HUES48 (cell line): ENCODE measurements around the gene STARD10.

Experiments used
- H3K27ac ChIP-seq: one replicate; pipeline ENCODE4 v1.7.0; 2013; ENCODE audit warnings: low read depth, low read length, inconsistent platforms
- H3K27me3 ChIP-seq: 2 replicates; pipeline ENCODE4 v1.6.1; 2013; ENCODE audit warnings: mild to moderate bottlenecking, low read length; ENCODE audit not compliant: control insufficient read depth, insufficient read depth
- H3K36me3 ChIP-seq: 2 replicates; pipeline ENCODE4 v1.6.1; 2013; ENCODE audit warnings: low read length; ENCODE audit not compliant: control insufficient read depth, insufficient read depth
- H3K4me1 ChIP-seq: 2 replicates; pipeline ENCODE4 v1.6.1; 2013; ENCODE audit warnings: mild to moderate bottlenecking, low read length; ENCODE audit not compliant: control insufficient read depth, insufficient read depth
- H3K4me3 ChIP-seq: 2 replicates; pipeline ENCODE4 v1.5.1; 2013; ENCODE audit warnings: mild to moderate bottlenecking, low read depth, low read length
- H3K9ac ChIP-seq: 2 replicates; pipeline ENCODE4 v1.6.1; 2013; ENCODE audit warnings: mild to moderate bottlenecking, low read depth, low read length, moderate library complexity
- H3K9me3 ChIP-seq: 2 replicates; pipeline ENCODE4 v1.6.1; 2013; ENCODE audit warnings: low read length; ENCODE audit not compliant: control insufficient read depth, insufficient read depth

Gene STARD10

DNA sequence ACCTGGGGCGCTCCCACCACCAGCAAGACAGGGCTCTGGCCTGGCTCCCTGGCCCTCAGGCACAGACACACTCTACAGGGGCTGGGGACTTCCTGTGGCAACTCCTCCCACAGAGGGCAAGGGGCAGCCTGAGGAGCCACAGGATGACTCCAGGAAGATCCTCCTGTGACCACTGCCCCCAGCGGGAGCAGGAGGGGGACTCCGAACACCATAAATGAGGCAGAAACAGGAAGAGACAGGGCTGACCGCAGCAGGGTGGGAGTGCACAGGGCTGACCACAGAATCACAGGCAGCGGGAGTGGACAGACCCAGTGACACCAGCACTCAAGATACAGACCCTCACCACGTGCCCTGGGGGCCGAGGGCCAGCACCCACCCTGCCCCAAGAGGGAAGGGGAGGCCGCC lies 52.4 kb downstream of the STARD10 start:
- peak overlapping the region; percentile 75 for H3K27ac ChIP-seq
- H3K9me3 ChIP-seq = no peaks in the 10 kb centered on the region
- peak overlapping the region; percentile 24; the same call in 1 of the 2 replicates for H3K9ac ChIP-seq
- no peaks in the 10 kb centered on the region for H3K36me3 ChIP-seq
- no peak overlapping the region for H3K4me3 ChIP-seq
- H3K27me3 ChIP-seq = no peaks in the 10 kb centered on the region
- H3K4me1 ChIP-seq = peaks cover 29% of the 10 kb centered on the region

DNA sequence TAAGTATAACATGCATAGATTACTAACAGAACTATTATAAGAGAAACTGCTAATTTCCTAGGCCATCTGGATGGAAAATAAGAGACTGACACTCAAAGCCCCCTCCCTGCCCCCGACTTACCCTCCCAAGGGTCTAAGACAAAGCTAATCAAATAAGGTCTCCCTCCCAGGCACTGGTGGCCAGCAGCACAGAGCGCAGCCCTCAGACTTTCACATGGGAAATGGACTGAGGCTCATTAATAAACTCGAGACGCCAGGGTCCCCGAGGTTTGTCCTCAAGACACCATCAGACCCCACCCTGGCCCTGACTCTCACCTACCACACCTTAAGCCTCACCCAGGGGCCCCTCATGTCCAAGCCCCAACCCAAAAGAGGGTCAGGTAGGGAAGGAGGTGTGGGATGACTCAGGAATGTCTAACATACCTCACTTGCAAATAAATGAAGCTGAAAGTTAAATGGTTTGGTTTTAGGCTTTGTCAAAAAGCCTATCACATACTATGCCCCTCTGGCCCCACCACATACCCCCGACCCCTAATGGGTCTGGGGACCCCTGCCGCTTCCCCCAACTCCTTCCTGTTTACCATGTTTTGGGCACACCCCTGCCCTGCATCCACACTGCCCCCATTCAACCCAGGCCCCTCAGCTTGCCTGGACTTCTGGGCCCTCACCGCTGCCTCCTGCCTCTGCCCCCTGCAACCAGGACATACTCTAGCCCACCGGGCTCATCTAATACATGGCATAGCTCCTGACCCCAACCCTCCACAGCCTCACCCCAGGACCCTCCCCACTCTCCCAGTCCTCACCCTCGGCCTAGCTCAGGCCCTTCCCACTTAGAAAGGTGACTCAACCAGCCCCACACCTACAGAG lies 53.1 kb downstream of the STARD10 start:
- H3K9ac ChIP-seq = peak overlapping the region; percentile 24; the same call in 1 of the 2 replicates

GRCh38 chr11:72740060-72740424 lies 53.8 kb downstream of the STARD10 start:
- Histone ChIP-seq H3K27ac (no peak overlapping the region), H3K4me3 (no peak overlapping the region), H3K9me3 (no peaks in the 10 kb centered on the region), H3K9ac (no peak overlapping the region), H3K4me1 (peaks cover 40% of the 10 kb centered on the region), H3K27me3 (no peaks in the 10 kb centered on the region), H3K36me3 (no peaks in the 10 kb centered on the region)

More for the DNA sequence above, 53.1 kb downstream of the STARD10 start:
- H3K9me3 ChIP-seq = no peaks in the 10 kb centered on the region
- H3K36me3 ChIP-seq = no peaks in the 10 kb centered on the region
- H3K27ac ChIP-seq = peak overlapping the region; percentile 75
- peaks cover 35% of the 10 kb centered on the region for H3K4me1 ChIP-seq
- no peak overlapping the region for H3K4me3 ChIP-seq
- no peaks in the 10 kb centered on the region for H3K27me3 ChIP-seq

GRCh38 chr11:72739240-72740059 lies 54.4 kb downstream of the STARD10 start:
- H3K27me3 ChIP-seq = no peaks in the 10 kb centered on the region
- H3K4me1 ChIP-seq = peaks cover 40% of the 10 kb centered on the region
- H3K4me3 ChIP-seq = no peak overlapping the region
- no peak overlapping the region for H3K27ac ChIP-seq
- H3K9ac ChIP-seq = no peak overlapping the region
- H3K9me3 ChIP-seq = no peaks in the 10 kb centered on the region
- no peaks in the 10 kb centered on the region for H3K36me3 ChIP-seq

- no peaks in the 10 kb centered on the region for H3K36me3 ChIP-seq
- H3K9ac ChIP-seq = no peak overlapping the region
- no peaks in the 10 kb centered on the region for H3K27me3 ChIP-seq
- H3K27ac ChIP-seq = no peak overlapping the region
- H3K9me3 ChIP-seq = no peaks in the 10 kb centered on the region
- no peak overlapping the region for H3K4me3 ChIP-seq
- peaks cover 40% of the 10 kb centered on the region for H3K4me1 ChIP-seq
Observed at GRCh38 chr11:72738199-72739141, 55.4 kb downstream of the STARD10 start.

DNA sequence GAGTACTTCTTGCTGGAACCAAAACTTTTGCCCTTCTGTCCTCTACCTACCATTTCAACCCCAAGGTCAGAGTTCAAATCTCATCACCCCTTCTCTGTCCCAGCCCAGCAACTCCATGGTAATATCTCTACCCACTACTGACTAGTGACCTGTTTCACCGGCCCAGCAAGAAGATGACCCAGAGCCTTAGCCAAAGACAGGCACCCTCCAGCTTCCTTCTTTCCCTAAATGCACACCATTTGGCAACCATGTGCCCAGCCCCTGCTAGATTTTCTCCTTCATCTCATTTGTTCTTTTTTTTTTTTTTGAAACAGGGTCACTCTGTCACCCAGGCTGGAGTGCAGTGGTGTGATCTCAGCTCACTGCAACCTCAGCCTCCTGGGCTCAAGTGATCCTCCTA lies 56.5 kb downstream of the STARD10 start:
- Histone ChIP-seq H3K4me3 (no peak overlapping the region), H3K36me3 (no peaks in the 10 kb centered on the region), H3K9ac (no peak overlapping the region), H3K9me3 (no peaks in the 10 kb centered on the region), H3K27ac (no peak overlapping the region), H3K27me3 (no peaks in the 10 kb centered on the region), H3K4me1 (peaks cover 36% of the 10 kb centered on the region)

- Histone ChIP-seq H3K9ac (no peak overlapping the region), H3K4me1 (peaks cover 29% of the 10 kb centered on the region), H3K36me3 (no peaks in the 10 kb centered on the region), H3K27ac (peak overlapping the region; percentile 65), H3K4me3 (no peak overlapping the region), H3K27me3 (no peaks in the 10 kb centered on the region), H3K9me3 (no peaks in the 10 kb centered on the region)
Observed at GRCh38 chr11:72736452-72737069, 57.3 kb downstream of the STARD10 start.

DNA sequence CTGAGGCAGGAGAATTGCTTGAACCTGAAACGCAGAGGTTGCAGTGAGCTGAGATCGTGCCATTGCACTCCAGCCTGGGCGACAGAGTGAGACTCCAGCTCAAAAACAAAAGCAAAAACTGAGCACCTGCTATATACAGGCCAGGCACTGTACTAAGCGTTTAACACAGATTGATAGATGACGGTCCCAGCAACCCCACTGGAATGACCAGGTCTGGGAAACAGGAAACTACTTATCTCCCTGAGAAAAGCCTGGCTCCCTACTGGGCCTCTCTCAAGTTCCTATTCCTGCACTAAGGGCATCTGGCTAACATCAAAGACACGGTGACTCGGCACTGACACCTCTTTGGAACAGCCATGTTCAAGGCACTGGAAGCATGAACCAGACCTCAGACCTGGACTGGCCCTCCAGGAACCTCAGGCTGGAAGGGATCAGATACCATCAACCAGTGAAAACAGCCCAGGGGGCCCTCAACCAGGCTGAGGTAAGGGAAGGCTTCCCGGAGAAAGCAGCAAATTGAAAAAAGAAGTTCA lies 58.3 kb downstream of the STARD10 start:
- peaks cover 22% of the 10 kb centered on the region for H3K4me1 ChIP-seq
- H3K27ac ChIP-seq = peak overlapping the region; percentile 82
- no peak overlapping the region for H3K9ac ChIP-seq

GRCh38 chr11:72732329-72732728 lies 61.5 kb downstream of the STARD10 start:
- Histone ChIP-seq H3K9ac (no peak overlapping the region), H3K4me3 (no peak overlapping the region), H3K9me3 (no peaks in the 10 kb centered on the region), H3K27ac (no peak overlapping the region), H3K36me3 (no peaks in the 10 kb centered on the region), H3K4me1 (peaks cover 28% of the 10 kb centered on the region), H3K27me3 (no peaks in the 10 kb centered on the region)

More for the DNA sequence above, 58.3 kb downstream of the STARD10 start:
- H3K4me3 ChIP-seq = no peak overlapping the region
- H3K36me3 ChIP-seq = no peaks in the 10 kb centered on the region
- H3K9me3 ChIP-seq = no peaks in the 10 kb centered on the region
- no peaks in the 10 kb centered on the region for H3K27me3 ChIP-seq

- peaks cover 14% of the 10 kb centered on the region for H3K4me1 ChIP-seq
- no peak overlapping the region for H3K27ac ChIP-seq
- no peaks in the 10 kb centered on the region for H3K27me3 ChIP-seq
- no peak overlapping the region for H3K4me3 ChIP-seq
- H3K36me3 ChIP-seq = no peaks in the 10 kb centered on the region
- H3K9ac ChIP-seq = no peak overlapping the region
- H3K9me3 ChIP-seq = no peaks in the 10 kb centered on the region
Observed at GRCh38 chr11:72730737-72731136, 63.1 kb downstream of the STARD10 start.
